IMR-90 (cell line): ENCODE data around the gene TSPAN4.

ENCODE experiments used
- BHLHE40 ChIP-seq: fragments of 150-350 bp; IDR thresholded peaks from 2 replicates; pipeline ENCODE4 v1.6.1; 2016; ENCODE audit warnings: mild to moderate bottlenecking, low read depth, low read length
- CEBPB ChIP-seq: IDR thresholded peaks from 2 replicates; pipeline ENCODE4 v1.6.1; 2012; ENCODE audit warnings: low read depth, low read length, improper control_type of control experiment
- CHD1 ChIP-seq: IDR thresholded peaks from 2 replicates; pipeline ENCODE4 v1.6.1; 2012; ENCODE audit warnings: low read depth, low read length, improper control_type of control experiment
- CTCF ChIP-seq: conservative IDR thresholded peaks from 2 replicates; pipeline ENCODE4 v1.5.1; 2012; ENCODE audit warnings: mild to moderate bottlenecking, low read depth, low read length, improper control_type of control experiment
- FOS ChIP-seq: fragments of 150-350 bp; IDR thresholded peaks from 2 replicates; pipeline ENCODE4 v1.6.1; 2016; ENCODE audit warnings: low read depth, low read length
- MAFK ChIP-seq: IDR thresholded peaks from 2 replicates; pipeline ENCODE4 v1.6.1; 2012; ENCODE audit warnings: low read depth, low read length, improper control_type of control experiment
- MXI1 ChIP-seq: IDR thresholded peaks from 2 replicates; pipeline ENCODE4 v1.6.1; 2012; ENCODE audit warnings: low read depth, mild to moderate bottlenecking, low read length, moderate library complexity, borderline replicate concordance
- POLR2A ChIP-seq: IDR thresholded peaks from 2 replicates; pipeline ENCODE4 v1.6.1; 2012; ENCODE audit warnings: mild to moderate bottlenecking, low read depth, low read length
- RAD21 ChIP-seq: IDR thresholded peaks from 2 replicates; pipeline ENCODE4 v1.6.1; 2012; ENCODE audit warnings: low read length, improper control_type of control experiment
- RCOR1 ChIP-seq: IDR thresholded peaks from 2 replicates; pipeline ENCODE4 v1.6.1; 2012; ENCODE audit warnings: mild to moderate bottlenecking, low read length, improper control_type of control experiment; ENCODE audit not compliant: insufficient replicate concordance
- RFX5 ChIP-seq: IDR thresholded peaks from 2 replicates; pipeline ENCODE4 v1.8.0; 2012; ENCODE audit warnings: low read depth, mild to moderate bottlenecking, low read length, moderate library complexity
- SMC3 ChIP-seq: fragments of 150-350 bp; IDR thresholded peaks from 2 replicates; pipeline ENCODE4 v1.6.1; 2016; ENCODE audit warnings: low read depth, mild to moderate bottlenecking, antibody characterized with exemption, low read length, moderate library complexity
- TF ChIP-seq, protein P1 (sequence below): fragments of 150-350 bp; IDR thresholded peaks from 2 replicates; pipeline ENCODE4 v1.6.1; 2017; ENCODE audit warnings: mild to moderate bottlenecking, antibody characterized with exemption, low read length, low read depth
- TF ChIP-seq, protein P2 (sequence below): fragments of 150-350 bp; IDR thresholded peaks from 2 replicates; pipeline ENCODE4 v1.6.1; 2016; ENCODE audit warnings: low read depth, mild to moderate bottlenecking, low read length, moderate library complexity, borderline replicate concordance

DNA sequence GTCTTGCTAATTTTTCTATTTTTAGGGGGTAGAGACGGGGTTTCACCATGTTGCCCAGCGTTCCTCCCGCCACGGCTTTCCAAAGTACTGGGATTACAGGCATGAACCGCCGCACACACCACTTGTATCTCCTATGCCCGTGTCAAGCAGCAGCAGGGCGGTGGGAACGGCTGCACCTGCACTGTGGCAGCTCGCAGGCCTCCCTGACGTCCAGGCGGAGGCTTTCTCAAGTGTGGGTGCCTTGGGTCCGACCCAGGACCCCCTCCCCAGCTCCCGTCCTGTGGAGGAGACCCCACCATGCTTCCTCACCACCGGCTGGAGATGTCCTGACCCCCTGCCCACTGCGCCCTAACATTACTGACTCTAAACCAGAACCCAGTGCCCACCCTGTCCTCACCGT lies 25.7 kb downstream of the TSPAN4 start:
- TF ChIP-seq RAD21 (no peak), FOS (no peak), CEBPB (no peak), CHD1 (no peak), CTCF (no peak), SMC3 (no peak), MXI1 (no peak), POLR2A (no peak), BHLHE40 (no peak), RFX5 (no peak), RCOR1 (no peak), MAFK (no peak)
- TF ChIP-seq, protein P1, sequence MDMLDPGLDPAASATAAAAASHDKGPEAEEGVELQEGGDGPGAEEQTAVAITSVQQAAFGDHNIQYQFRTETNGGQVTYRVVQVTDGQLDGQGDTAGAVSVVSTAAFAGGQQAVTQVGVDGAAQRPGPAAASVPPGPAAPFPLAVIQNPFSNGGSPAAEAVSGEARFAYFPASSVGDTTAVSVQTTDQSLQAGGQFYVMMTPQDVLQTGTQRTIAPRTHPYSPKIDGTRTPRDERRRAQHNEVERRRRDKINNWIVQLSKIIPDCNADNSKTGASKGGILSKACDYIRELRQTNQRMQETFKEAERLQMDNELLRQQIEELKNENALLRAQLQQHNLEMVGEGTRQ = no peak
- TF ChIP-seq, protein P2, sequence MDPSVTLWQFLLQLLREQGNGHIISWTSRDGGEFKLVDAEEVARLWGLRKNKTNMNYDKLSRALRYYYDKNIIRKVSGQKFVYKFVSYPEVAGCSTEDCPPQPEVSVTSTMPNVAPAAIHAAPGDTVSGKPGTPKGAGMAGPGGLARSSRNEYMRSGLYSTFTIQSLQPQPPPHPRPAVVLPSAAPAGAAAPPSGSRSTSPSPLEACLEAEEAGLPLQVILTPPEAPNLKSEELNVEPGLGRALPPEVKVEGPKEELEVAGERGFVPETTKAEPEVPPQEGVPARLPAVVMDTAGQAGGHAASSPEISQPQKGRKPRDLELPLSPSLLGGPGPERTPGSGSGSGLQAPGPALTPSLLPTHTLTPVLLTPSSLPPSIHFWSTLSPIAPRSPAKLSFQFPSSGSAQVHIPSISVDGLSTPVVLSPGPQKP = no peak
